K562 (cell line): ENCODE results near the gene HCRTR2. TPM values are rescaled to one million over a fixed set of nuclear protein-coding genes. Genes with fewer than 3 reads are reported as not detected.

Source experiments
- ATAC-seq: fragments of 200-7000 bp; cut with Tn5 transposase; 3 replicates; pipeline ENCODE4 v1.9.1; 2020; ENCODE audit warnings: moderate library complexity
- BruUV-seq: library from RNA; stranded (reverse); fragments of 400-500 nt; replicated peaks from 2 replicates; lab custom pipeline; 2021; lab: Mats Ljungman, UMichigan
- CTCF ChIA-PET: fragments of 300-600 bp; formaldehyde crosslinking; extraction: SDS; loops from one replicate; lab custom pipeline; 2021; ENCODE audit warnings: low intra/inter-chr PET ratio; lab: Yijun Ruan, JAX
- POLR2A ChIA-PET: fragments of 300-600, 350-650 bp; sonication (Branson Sonifier 250); formaldehyde crosslinking; extraction: SDS; loops from one replicate; lab custom pipeline; 2021; ENCODE audit warnings: antibody characterized with exemption, inconsistent platforms; lab: Yijun Ruan, JAX
- DNase-seq, 4 experiments: peaks; one replicate each; pipeline versions ENCODE4 v3.0.0 to v3.0.0-alpha.2; 2011 to 2018; ENCODE audit warnings: low spot score in 3 of 4, mixed read lengths in 3 of 4; ENCODE audit errors: extremely low read depth in 1 of 4
- FAIRE-seq: peaks from 2 replicates; lab custom pipeline; 2011; peaks lifted over from hg19 to GRCh38; lab: Jason Lieb, UNC
- H2AFZ ChIP-seq: 2 replicates; pipeline ENCODE4 v1.6.0; 2011; ENCODE audit warnings: low read depth, low read length, control low read depth, inconsistent platforms
- H3K27ac ChIP-seq: fragments of 200-600 bp; 3 replicates; pipeline ENCODE4 v1.8.0; 2011; ENCODE audit warnings: low read depth, mild to moderate bottlenecking, control low read depth, inconsistent platforms, low read length, moderate library complexity, mixed read lengths; ENCODE audit errors: extremely low read depth
- H3K27me3 ChIP-seq, 2 experiments: fragments of 300-600 bp in 1 of 2; 2 replicates in 1 of 2; 3 replicates in 1 of 2; pipeline versions ENCODE4 v1.6.0 to v1.8.0; 2011; ENCODE audit warnings: inconsistent platforms in 2 of 2, low read length in 2 of 2, mild to moderate bottlenecking in 1 of 2, mixed read lengths in 1 of 2, moderate library complexity in 1 of 2; ENCODE audit not compliant: control insufficient read depth in 2 of 2, insufficient read depth in 2 of 2
- H3K36me3 ChIP-seq: fragments of 300-600 bp; 3 replicates; pipeline ENCODE4 v1.8.0; 2011; ENCODE audit warnings: mild to moderate bottlenecking, low read length, inconsistent platforms; ENCODE audit not compliant: control insufficient read depth, insufficient read depth
- H3K4me1 ChIP-seq, 2 experiments: fragments of 200-600 bp in 1 of 2; replicated peaks in 1 of 2; 2 replicates in 1 of 2; 3 replicates in 1 of 2; pipeline versions ENCODE4 v1.5.1 to v1.8.0; 2011; ENCODE audit warnings: inconsistent platforms in 2 of 2, low read length in 2 of 2, mild to moderate bottlenecking in 1 of 2, mixed read lengths in 1 of 2, moderate library complexity in 1 of 2; ENCODE audit not compliant: control insufficient read depth in 2 of 2, insufficient read depth in 2 of 2
- H3K4me2 ChIP-seq: 2 replicates; pipeline ENCODE4 v1.6.1; 2011; ENCODE audit warnings: low read length, control low read depth, inconsistent platforms, mixed read lengths; ENCODE audit not compliant: insufficient read depth
- H3K4me3 ChIP-seq: fragments of 200-600 bp; sonication (generic), shearing (Covaris generic); 2 replicates; pipeline ENCODE4 v1.5.1; 2016; ENCODE audit warnings: control low read depth, inconsistent platforms
- H3K79me2 ChIP-seq: fragments of 200-600 bp; 3 replicates; pipeline ENCODE4 v1.8.0; 2011; ENCODE audit warnings: low read length, inconsistent platforms; ENCODE audit not compliant: control insufficient read depth, insufficient read depth
- H3K9ac ChIP-seq, 2 experiments: 2 replicates each; pipeline versions ENCODE4 v1.6.0 to v1.6.1; 2011; ENCODE audit warnings: low read depth in 2 of 2, low read length in 2 of 2, control low read depth in 1 of 2, inconsistent platforms in 1 of 2, mild to moderate bottlenecking in 1 of 2, mixed read lengths in 1 of 2; ENCODE audit not compliant: insufficient read depth in 1 of 2
- H3K9me1 ChIP-seq: one replicate; pipeline ENCODE4 v1.6.0; 2011; ENCODE audit warnings: inconsistent platforms, mild to moderate bottlenecking, low read length, moderate library complexity; ENCODE audit not compliant: control insufficient read depth, insufficient read depth
- H3K9me3 ChIP-seq: replicated peaks from 2 replicates; pipeline ENCODE4 v1.5.1; 2011; ENCODE audit warnings: low read depth, low read length, inconsistent platforms; ENCODE audit not compliant: control insufficient read depth, insufficient read depth
- H4K20me1 ChIP-seq: replicated peaks from 2 replicates; pipeline ENCODE4 v1.6.1; 2011; ENCODE audit warnings: low read length, inconsistent platforms, mixed read lengths; ENCODE audit not compliant: control insufficient read depth, insufficient read depth
- FOS ChIP-seq: IDR thresholded peaks from 3 replicates; pipeline ENCODE4 v1.6.1; 2011; ENCODE audit not compliant: insufficient read length; ENCODE audit errors: extremely low read depth
- HDAC3 ChIP-seq: fragments of 450-650 bp; IDR thresholded peaks from 2 replicates; pipeline ENCODE4 v1.6.1; 2018; ENCODE audit warnings: borderline replicate concordance, mild to moderate bottlenecking, moderate library complexity; ENCODE audit not compliant: partially characterized antibody
- U2AF1 ChIP-seq: fragments of 200-400 bp; formaldehyde crosslinking; optimal IDR thresholded peaks from 2 replicates; pipeline ENCODE3; 2017; ENCODE audit warnings: mild to moderate bottlenecking, low read depth, low read length, moderate library complexity
- ZNF41 ChIP-seq: fragments of 250-450 bp; sonication (Bioruptor Pico); conservative IDR thresholded peaks from 2 replicates; pipeline ENCODE4 v1.4.0; 2020; ENCODE audit warnings: mild to moderate bottlenecking
- ZNF75A ChIP-seq: fragments of 450-650 bp; formaldehyde crosslinking; IDR thresholded peaks from 2 replicates; pipeline ENCODE4 v1.4.0; 2020; ENCODE audit warnings: mild to moderate bottlenecking
- WGBS: fragments of 100-300 bp; shearing (Covaris generic); methylation state at CpG from one replicate; pipeline ENCODE4 v1.1.6; 2016; ENCODE audit warnings: low coverage, mixed read lengths; ENCODE audit not compliant: insufficient coverage; ENCODE audit errors: missing lambda C conversion rate; 5-methylcytosine and 5-hydroxymethylcytosine counted together
- in situ Hi-C: fragments of 300-500 bp; cut with MboI; formaldehyde crosslinking; loops from 4 replicates; pipeline ENCODE4 v1.15.0; 2018; ENCODE audit warnings: inconsistent platforms, mixed read lengths
- intact Hi-C: fragments of 100-400 bp; cut with micrococcal nuclease; formaldehyde crosslinking; loops from 2 replicates; pipeline ENCODE4 v1.14.2; 2022
- polyA plus RNA-seq, 8 experiments: library from polyadenylated mRNA; depleted of rRNA in 4 of 8; stranded (reverse) in 5 of 8; unstranded in 3 of 8; fragments of >200 nt; fragmentation: Nextera tagmentation in 2 of 8; fragmentation: Illumina TruSeq in 1 of 8; extraction: Ambion mirVana in 2 of 8; extraction: Trizol in 1 of 8; gene quantifications; 2 replicates each; pipeline versions ENCODE4 v1.2.1 to v1.2.3, GENCODE V29; 2011 to 2014; ENCODE audit warnings: inconsistent platforms in 1 of 8, missing spikeins in 1 of 8
- total RNA-seq, 7 experiments: library from RNA; depleted of rRNA in 6 of 7; stranded (reverse); fragments of >200 nt in 6 of 7; fragmentation: Illumina TruSeq in 2 of 7; extraction: Trizol in 2 of 7; gene quantifications; 2 replicates each; pipeline versions ENCODE4 v1.2.1 to v1.2.3, GENCODE V29; 2011 to 2021; ENCODE audit warnings: low replicate concordance in 1 of 7
- TF ChIP-seq, protein P1 (sequence below), 2 experiments: fragments of 450-650 bp in 1 of 2; sonication (generic) in 1 of 2; formaldehyde crosslinking in 1 of 2; IDR thresholded peaks in 1 of 2; conservative IDR thresholded peaks in 1 of 2; 2 replicates each; pipeline versions ENCODE4 v1.6.1 to v1.8.1; 2016 to 2023; ENCODE audit warnings: mild to moderate bottlenecking in 2 of 2, moderate library complexity in 2 of 2, inconsistent platforms in 1 of 2, missing genetic modification reagents in 1 of 2
- TF ChIP-seq, protein P2 (sequence below), 3 experiments: IDR thresholded peaks in 2 of 3; conservative IDR thresholded peaks in 1 of 3; 2 replicates each; pipeline ENCODE4 v1.5.1; 2011 to 2012; ENCODE audit warnings: low read length in 3 of 3, mild to moderate bottlenecking in 3 of 3, control low read depth in 2 of 3, improper control_type of control experiment in 1 of 3, inconsistent platforms in 1 of 3, low read depth in 1 of 3, mixed read lengths in 1 of 3, moderate library complexity in 1 of 3; ENCODE audit not compliant: insufficient read depth in 2 of 3

Gene HCRTR2
- total and polyA plus RNA-seq, 9 of the 15 experiments (the other 6 are each of a cell fraction or from before 2014, with no cell fraction given), result not detected

GRCh38 chr6:55212156-55212555 lies 37.8 kb downstream of the HCRTR2 start:
- Histone ChIP-seq H3K9me1 (no peaks in the 10 kb centered on the region), H3K4me2 (no peak overlapping the region), H3K9ac (no peak overlapping the region), H3K36me3 (no peaks in the 10 kb centered on the region), H3K4me3 (no peak overlapping the region), H3K27me3 (no peaks in the 10 kb centered on the region), H3K79me2 (no peaks in the 10 kb centered on the region), H3K9me3 (no peaks in the 10 kb centered on the region; the same call in 1 of the 2 replicates), H3K4me1 (no peaks in the 10 kb centered on the region), H4K20me1 (no peaks in the 10 kb centered on the region), H3K27ac (no peak overlapping the region), H2AFZ (no peak overlapping the region)
- WGBS, result 0% methylated on average over 2 of the region's 2 CpGs
- DNase-seq, result no peak
- in situ Hi-C loops, result no loop called here
- intact Hi-C loops, result no loop called here
- no TSS peak for BruUV-seq
- CTCF ChIA-PET, result no interaction called here
- ATAC-seq, result no peak
- no peak for FAIRE-seq
- POLR2A ChIA-PET, result no interaction called here
- TF ChIP-seq HDAC3, result no peak
- TF ChIP-seq ZNF41 (CRISPR knock-in tag), result no peak
- TF ChIP-seq, protein P1, sequence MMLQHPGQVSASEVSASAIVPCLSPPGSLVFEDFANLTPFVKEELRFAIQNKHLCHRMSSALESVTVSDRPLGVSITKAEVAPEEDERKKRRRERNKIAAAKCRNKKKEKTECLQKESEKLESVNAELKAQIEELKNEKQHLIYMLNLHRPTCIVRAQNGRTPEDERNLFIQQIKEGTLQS (IDR thresholded peaks at IDR 0.05), result no peak
- TF ChIP-seq, protein P1 (CRISPR knock-in tag; conservative IDR thresholded peaks at IDR 0.05), result no peak
- TF ChIP-seq U2AF1, result no peak
- TF ChIP-seq, protein P2, sequence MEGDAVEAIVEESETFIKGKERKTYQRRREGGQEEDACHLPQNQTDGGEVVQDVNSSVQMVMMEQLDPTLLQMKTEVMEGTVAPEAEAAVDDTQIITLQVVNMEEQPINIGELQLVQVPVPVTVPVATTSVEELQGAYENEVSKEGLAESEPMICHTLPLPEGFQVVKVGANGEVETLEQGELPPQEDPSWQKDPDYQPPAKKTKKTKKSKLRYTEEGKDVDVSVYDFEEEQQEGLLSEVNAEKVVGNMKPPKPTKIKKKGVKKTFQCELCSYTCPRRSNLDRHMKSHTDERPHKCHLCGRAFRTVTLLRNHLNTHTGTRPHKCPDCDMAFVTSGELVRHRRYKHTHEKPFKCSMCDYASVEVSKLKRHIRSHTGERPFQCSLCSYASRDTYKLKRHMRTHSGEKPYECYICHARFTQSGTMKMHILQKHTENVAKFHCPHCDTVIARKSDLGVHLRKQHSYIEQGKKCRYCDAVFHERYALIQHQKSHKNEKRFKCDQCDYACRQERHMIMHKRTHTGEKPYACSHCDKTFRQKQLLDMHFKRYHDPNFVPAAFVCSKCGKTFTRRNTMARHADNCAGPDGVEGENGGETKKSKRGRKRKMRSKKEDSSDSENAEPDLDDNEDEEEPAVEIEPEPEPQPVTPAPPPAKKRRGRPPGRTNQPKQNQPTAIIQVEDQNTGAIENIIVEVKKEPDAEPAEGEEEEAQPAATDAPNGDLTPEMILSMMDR (IDR thresholded peaks at IDR 0.05 in 2 of 3, conservative IDR thresholded peaks at IDR 0.05 in 1 of 3; ENCODE audit: insufficient read depth in 2 of 3, low read depth in 1 of 3, low read length in 3 of 3), result no peak
- no peak for TF ChIP-seq ZNF75A (CRISPR knock-in tag)
- no peak for TF ChIP-seq FOS
